Endothelial cell of umbilical vein (primary cell): Measurements from ENCODE around the gene FOXL1. TPM values are rescaled to one million over a fixed set of nuclear protein-coding genes. Genes with fewer than 3 reads are reported as not detected.

Experiments
- BruUV-seq: library from RNA; stranded (reverse); fragments of 400-500 nt; replicated peaks from 2 replicates; lab custom pipeline; 2021; lab: Mats Ljungman, UMichigan
- CTCF ChIA-PET: fragments of 300-600, 350-600 bp; sonication (Branson Sonifier 250); formaldehyde crosslinking; loops from one replicate; lab custom pipeline; 2021; ENCODE audit warnings: antibody characterized with exemption, inconsistent platforms; lab: Charles Lee
- POLR2A ChIA-PET: fragments of 300-600, 350-600 bp; sonication (Branson Sonifier 250); formaldehyde crosslinking; loops from one replicate; lab custom pipeline; 2021; ENCODE audit warnings: antibody characterized with exemption, inconsistent platforms; lab: Charles Lee
- DNase-seq: peaks from one replicate; pipeline ENCODE4 v3.0.0-alpha.2; 2011; ENCODE audit warnings: low read depth, low spot score
- FAIRE-seq: peaks from 2 replicates; lab custom pipeline; 2011; peaks lifted over from hg19 to GRCh38; lab: Jason Lieb, UNC
- H2AFZ ChIP-seq: 2 replicates; pipeline ENCODE4 v1.6.0; 2012; ENCODE audit warnings: low read depth, low read length, control low read depth, inconsistent platforms
- H3K27ac ChIP-seq: 2 replicates; pipeline ENCODE4 v1.5.1; 2011; ENCODE audit warnings: low read depth, mild to moderate bottlenecking, control low read depth, low read length, moderate library complexity; ENCODE audit not compliant: insufficient read depth
- H3K27me3 ChIP-seq, 2 experiments: 2 replicates each; pipeline versions ENCODE4 v1.6.0 to v1.6.1; 2011; ENCODE audit warnings: low read length in 2 of 2, mixed read lengths in 1 of 2; ENCODE audit not compliant: control insufficient read depth in 2 of 2, insufficient read depth in 2 of 2
- H3K36me3 ChIP-seq, 2 experiments: 2 replicates in 1 of 2; 3 replicates in 1 of 2; pipeline ENCODE4 v1.5.1; 2011; ENCODE audit warnings: low read length in 2 of 2, mild to moderate bottlenecking in 1 of 2, moderate library complexity in 1 of 2; ENCODE audit not compliant: control insufficient read depth in 2 of 2, insufficient read depth in 2 of 2; ENCODE audit errors: extremely low read depth in 1 of 2
- H3K4me1 ChIP-seq: 3 replicates; pipeline ENCODE4 v1.5.1; 2011; ENCODE audit warnings: mild to moderate bottlenecking, low read length; ENCODE audit not compliant: control insufficient read depth, insufficient read depth; ENCODE audit errors: extremely low read depth
- H3K4me2 ChIP-seq: 2 replicates; pipeline ENCODE4 v1.6.1; 2011; ENCODE audit warnings: low read length, control low read depth, mixed read lengths; ENCODE audit not compliant: insufficient read depth
- H3K4me3 ChIP-seq, 3 experiments: fragments of 200-600 bp in 1 of 3; sonication (generic), shearing (Covaris generic) in 1 of 3; replicated peaks in 1 of 3; 2 replicates each; pipeline ENCODE4 v1.5.1; 2011 to 2016; ENCODE audit warnings: control low read depth in 3 of 3, low read length in 3 of 3, mild to moderate bottlenecking in 2 of 3, inconsistent platforms in 1 of 3, low read depth in 1 of 3, moderate library complexity in 1 of 3; ENCODE audit not compliant: insufficient read depth in 1 of 3
- H3K79me2 ChIP-seq: 2 replicates; pipeline ENCODE4 v1.6.0; 2012; ENCODE audit warnings: low read length, inconsistent platforms; ENCODE audit not compliant: control insufficient read depth, insufficient read depth
- H3K9ac ChIP-seq: replicated peaks from 2 replicates; pipeline ENCODE3; 2011; ENCODE audit warnings: low read length, control low read depth; ENCODE audit not compliant: insufficient read depth; ENCODE audit errors: extremely low read depth
- H3K9me1 ChIP-seq: replicated peaks from 3 replicates; pipeline ENCODE4 v1.6.0; 2011; ENCODE audit warnings: mild to moderate bottlenecking, low read length; ENCODE audit not compliant: control insufficient read depth, insufficient read depth; ENCODE audit errors: extremely low read depth
- H3K9me3 ChIP-seq: replicated peaks from 2 replicates; pipeline ENCODE4 v1.5.1; 2012; ENCODE audit warnings: low read length, inconsistent platforms; ENCODE audit not compliant: control insufficient read depth, insufficient read depth
- H4K20me1 ChIP-seq: replicated peaks from 2 replicates; pipeline ENCODE3; 2011; ENCODE audit warnings: mild to moderate bottlenecking, low read length; ENCODE audit not compliant: control insufficient read depth, insufficient read depth; ENCODE audit errors: extremely low read depth
- CTCF ChIP-seq, 2 donors: IDR thresholded peaks; 1 replicate in 1 of 2; 2 replicates in 1 of 2; pipeline ENCODE4 v1.5.1; 2011; ENCODE audit warnings: low read length in 2 of 2, mild to moderate bottlenecking in 2 of 2, moderate library complexity in 2 of 2, control low read depth in 1 of 2, inconsistent platforms in 1 of 2, low read depth in 1 of 2; ENCODE audit not compliant: insufficient read depth in 1 of 2; ENCODE audit errors: extremely low read depth in 1 of 2
- EZH2 ChIP-seq: IDR thresholded peaks from 2 replicates; pipeline ENCODE4 v1.6.1; 2012; ENCODE audit warnings: borderline replicate concordance, low read depth, mild to moderate bottlenecking, moderate library complexity, low read length, inconsistent platforms; ENCODE audit not compliant: severe bottlenecking
- FOS ChIP-seq: IDR thresholded peaks from 2 replicates; pipeline ENCODE4 v1.6.1; 2011; ENCODE audit warnings: mild to moderate bottlenecking, low read length, moderate library complexity, borderline replicate concordance; ENCODE audit not compliant: insufficient read depth
- GATA2 ChIP-seq: IDR thresholded peaks from 2 replicates; pipeline ENCODE4 v1.7.0; 2011; ENCODE audit warnings: low read depth, mild to moderate bottlenecking, moderate library complexity, mixed read lengths, low read length; ENCODE audit not compliant: insufficient read length, insufficient read depth
- MAX ChIP-seq: IDR thresholded peaks from 2 replicates; pipeline ENCODE4 v1.6.1; 2011; ENCODE audit not compliant: insufficient read depth, insufficient read length
- POLR2AphosphoS5 ChIP-seq: IDR thresholded peaks from 2 replicates; pipeline ENCODE4 v1.6.1; 2012; ENCODE audit warnings: low read depth, mild to moderate bottlenecking, control low read depth, low read length, moderate library complexity; ENCODE audit not compliant: insufficient read depth
- dilution Hi-C: fragments of 300-500 bp; cut with MboI; formaldehyde crosslinking; loops from one replicate; pipeline ENCODE4 v1.15.0; 2019; ENCODE audit warnings: low sequenced_read_pairs; ENCODE audit not compliant: extremely low pct_ligation_motif_present
- intact Hi-C: fragments of 100-400 bp; cut with micrococcal nuclease; formaldehyde crosslinking; loops from one replicate; pipeline ENCODE4 v1.10.0; 2022
- polyA plus RNA-seq, 4 experiments: library from polyadenylated mRNA; depleted of rRNA in 3 of 4; stranded (reverse) in 3 of 4; unstranded in 1 of 4; fragments of >200 nt; gene quantifications; 2 replicates each; pipeline versions ENCODE4 v1.2.1 to v1.2.3, GENCODE V29; 2011 to 2012; ENCODE audit warnings: missing spikeins in 1 of 4
- total RNA-seq: library from RNA; stranded (reverse); gene quantifications from 2 replicates; pipeline ENCODE4 v1.2.3, GENCODE V29; 2021

The FOXL1 gene
- total and polyA plus RNA-seq, 2 donors (not counting 3 experiments of a cell fraction or from before 2014, with no cell fraction given): 2.8 to 3.8 TPM

DNA sequence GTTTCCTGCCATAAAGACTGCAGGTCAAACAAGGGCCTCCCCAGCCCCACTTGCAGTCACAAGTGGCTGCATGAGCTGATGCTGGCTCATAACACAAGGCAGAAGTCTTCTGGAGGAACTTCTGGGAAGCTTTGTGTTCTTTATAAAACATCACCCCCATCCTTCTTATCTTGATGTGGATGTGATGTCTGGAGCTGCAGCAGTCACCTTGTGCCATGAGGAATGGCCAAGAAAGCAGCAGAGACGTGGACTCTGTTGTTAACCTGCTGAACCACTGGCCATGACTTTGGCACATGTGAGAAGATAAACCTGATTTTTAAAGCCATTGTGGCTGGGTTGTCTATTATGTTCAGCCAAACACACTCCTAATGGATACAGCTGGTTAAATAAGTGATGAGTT is 41.8 kb downstream of the FOXL1 start:
- Histone ChIP-seq H4K20me1 (no peaks in the 10 kb centered on the region), H3K27me3 (no peaks in the 10 kb centered on the region), H3K9me1 (no peaks in the 10 kb centered on the region), H2AFZ (no peak overlapping the region), H3K4me3 (no peak overlapping the region), H3K27ac (no peak overlapping the region), H3K4me2 (no peak overlapping the region), H3K36me3 (no peaks in the 10 kb centered on the region), H3K9ac (no peak overlapping the region), H3K79me2 (no peaks in the 10 kb centered on the region), H3K9me3 (no peaks in the 10 kb centered on the region), H3K4me1 (peaks cover 9% of the 10 kb centered on the region)
- POLR2A ChIA-PET: no interaction called here
- CTCF ChIA-PET: interaction anchor here (0.9 kb wide), 1 partner anchor 27 kb away, joined by 3 read pairs; no protein-coding TSS in a partner anchor
- intact Hi-C loops: no loop called here
- dilution Hi-C loops: no loop called here
- no peak for DNase-seq
- BruUV-seq: no TSS peak
- TF ChIP-seq MAX: no peak
- TF ChIP-seq CTCF (IDR thresholded peaks at IDR 0.05; ENCODE audit: extremely low read depth in 1 of 2, insufficient read depth in 1 of 2, low read depth in 1 of 2, low read length in 2 of 2): no peak
- TF ChIP-seq EZH2: no peak
- no peak for TF ChIP-seq POLR2AphosphoS5
- TF ChIP-seq GATA2: no peak
- no peak for TF ChIP-seq FOS
- FAIRE-seq: no peak
